Breast epithelium (tissue), 3 donors: ENCODE measurements around the gene CEPT1.

Experiments
- POLR2A ChIP-seq: fragments of 450-650 bp; IDR thresholded peaks from one replicate; pipeline ENCODE4 v1.6.1; 2016; ENCODE audit warnings: antibody characterized with exemption, mild to moderate bottlenecking, moderate library complexity
- TF ChIP-seq, protein P1 (sequence below), 3 donors: fragments of 450-650 bp; IDR thresholded peaks; one replicate each; pipeline ENCODE4 v1.5.1; 2016 to 2017; ENCODE audit warnings: antibody characterized with exemption in 3 of 3, mild to moderate bottlenecking in 3 of 3, moderate library complexity in 3 of 3

GRCh38 chr1:111191496-111191895 lies 51.5 kb downstream of the CEPT1 start:
- TF ChIP-seq, protein P1, sequence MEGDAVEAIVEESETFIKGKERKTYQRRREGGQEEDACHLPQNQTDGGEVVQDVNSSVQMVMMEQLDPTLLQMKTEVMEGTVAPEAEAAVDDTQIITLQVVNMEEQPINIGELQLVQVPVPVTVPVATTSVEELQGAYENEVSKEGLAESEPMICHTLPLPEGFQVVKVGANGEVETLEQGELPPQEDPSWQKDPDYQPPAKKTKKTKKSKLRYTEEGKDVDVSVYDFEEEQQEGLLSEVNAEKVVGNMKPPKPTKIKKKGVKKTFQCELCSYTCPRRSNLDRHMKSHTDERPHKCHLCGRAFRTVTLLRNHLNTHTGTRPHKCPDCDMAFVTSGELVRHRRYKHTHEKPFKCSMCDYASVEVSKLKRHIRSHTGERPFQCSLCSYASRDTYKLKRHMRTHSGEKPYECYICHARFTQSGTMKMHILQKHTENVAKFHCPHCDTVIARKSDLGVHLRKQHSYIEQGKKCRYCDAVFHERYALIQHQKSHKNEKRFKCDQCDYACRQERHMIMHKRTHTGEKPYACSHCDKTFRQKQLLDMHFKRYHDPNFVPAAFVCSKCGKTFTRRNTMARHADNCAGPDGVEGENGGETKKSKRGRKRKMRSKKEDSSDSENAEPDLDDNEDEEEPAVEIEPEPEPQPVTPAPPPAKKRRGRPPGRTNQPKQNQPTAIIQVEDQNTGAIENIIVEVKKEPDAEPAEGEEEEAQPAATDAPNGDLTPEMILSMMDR (IDR thresholded peaks at IDR 0.05), result no peak
- no peak for TF ChIP-seq POLR2A
